Measurements from ENCODE around the gene CDH15.

DNA sequence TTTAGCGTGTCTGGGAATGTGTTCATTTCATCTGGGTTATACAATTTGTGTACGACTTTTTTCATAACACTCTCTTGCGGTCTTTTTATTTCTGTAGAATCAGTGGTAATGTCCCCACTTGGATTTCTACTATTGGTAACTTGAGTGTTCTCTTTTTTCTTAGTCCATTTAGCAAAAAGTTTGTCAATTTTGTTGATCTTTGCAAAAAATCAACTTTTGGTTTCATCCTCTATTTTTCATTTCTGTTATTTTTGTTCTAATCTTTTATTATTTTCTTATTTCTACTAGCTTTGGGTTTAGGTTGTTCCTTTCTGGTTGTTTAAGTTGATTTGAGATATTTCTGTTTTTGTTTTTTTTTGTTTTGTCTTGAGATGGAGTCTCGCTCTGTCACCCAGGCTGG, 36.4 kb downstream of the CDH15 start:
- no peak for TF ChIP-seq EP300 (IDR thresholded peaks at IDR 0.05)
- TF ChIP-seq, protein P1, sequence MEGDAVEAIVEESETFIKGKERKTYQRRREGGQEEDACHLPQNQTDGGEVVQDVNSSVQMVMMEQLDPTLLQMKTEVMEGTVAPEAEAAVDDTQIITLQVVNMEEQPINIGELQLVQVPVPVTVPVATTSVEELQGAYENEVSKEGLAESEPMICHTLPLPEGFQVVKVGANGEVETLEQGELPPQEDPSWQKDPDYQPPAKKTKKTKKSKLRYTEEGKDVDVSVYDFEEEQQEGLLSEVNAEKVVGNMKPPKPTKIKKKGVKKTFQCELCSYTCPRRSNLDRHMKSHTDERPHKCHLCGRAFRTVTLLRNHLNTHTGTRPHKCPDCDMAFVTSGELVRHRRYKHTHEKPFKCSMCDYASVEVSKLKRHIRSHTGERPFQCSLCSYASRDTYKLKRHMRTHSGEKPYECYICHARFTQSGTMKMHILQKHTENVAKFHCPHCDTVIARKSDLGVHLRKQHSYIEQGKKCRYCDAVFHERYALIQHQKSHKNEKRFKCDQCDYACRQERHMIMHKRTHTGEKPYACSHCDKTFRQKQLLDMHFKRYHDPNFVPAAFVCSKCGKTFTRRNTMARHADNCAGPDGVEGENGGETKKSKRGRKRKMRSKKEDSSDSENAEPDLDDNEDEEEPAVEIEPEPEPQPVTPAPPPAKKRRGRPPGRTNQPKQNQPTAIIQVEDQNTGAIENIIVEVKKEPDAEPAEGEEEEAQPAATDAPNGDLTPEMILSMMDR (IDR thresholded peaks at IDR 0.05) = no peak
